ENCODE data around the gene OPCML. TPM values are rescaled to one million over a fixed set of nuclear protein-coding genes. Genes with fewer than 3 reads are reported as not detected.

OPCML gene
- total RNA-seq, 1 donor from 2014 or later, result under 0.01 TPM

DNA sequence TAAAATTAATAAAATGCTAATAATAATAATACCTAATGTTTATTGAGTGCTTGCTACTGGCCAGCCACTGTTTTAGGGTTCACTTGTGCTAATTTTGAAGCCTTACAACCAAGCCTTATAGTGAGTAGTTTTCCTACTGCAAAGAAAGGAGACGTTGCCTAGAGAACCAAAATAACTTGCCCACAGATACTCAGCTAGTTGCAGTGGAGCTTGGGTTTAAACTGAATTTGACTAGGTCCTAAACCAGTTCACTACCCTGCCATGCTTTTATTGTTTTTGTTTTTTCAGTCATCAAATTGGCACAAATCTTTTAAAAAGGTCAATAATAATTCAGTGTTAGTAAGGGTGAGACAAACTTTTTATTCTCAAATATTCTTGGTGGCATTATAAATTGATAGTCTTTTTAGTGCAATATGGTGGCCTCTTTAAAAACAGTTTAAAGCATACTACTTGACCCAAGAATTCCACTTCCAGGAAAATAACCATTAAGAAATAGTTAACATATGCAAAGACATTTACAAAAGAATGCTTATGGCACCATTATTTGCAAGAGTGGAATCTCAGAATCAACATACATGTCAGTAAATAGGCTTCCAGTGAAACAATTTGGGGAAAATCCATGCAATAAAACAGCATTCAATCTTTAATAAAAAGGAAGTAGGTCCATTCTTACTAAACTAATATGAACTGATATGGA lies 90.2 kb downstream of the OPCML start:
- Histone ChIP-seq H3K4me3 (ENCODE audit: low read length in 3 of 3) (no peak overlapping the region), H3K36me3 (ENCODE audit: control insufficient read depth in 3 of 3, insufficient read depth in 3 of 3, low read length in 3 of 3) (no peaks in the 10 kb centered on the region), H3K27me3 (ENCODE audit: control insufficient read depth in 3 of 3, insufficient read depth in 3 of 3, low read length in 3 of 3) (no peaks in the 10 kb centered on the region), H3K9ac (ENCODE audit: low read depth in 1 of 3, low read length in 3 of 3) (no peak overlapping the region), H3K9me3 (ENCODE audit: control insufficient read depth in 3 of 3, low read length in 3 of 3) (no peaks in the 10 kb centered on the region), H3K4me1 (ENCODE audit: control insufficient read depth in 3 of 3, insufficient read depth in 3 of 3, low read length in 3 of 3) (no peaks in the 10 kb centered on the region), H3K27ac (ENCODE audit: low read depth, low read length) (no peak overlapping the region)

DNA sequence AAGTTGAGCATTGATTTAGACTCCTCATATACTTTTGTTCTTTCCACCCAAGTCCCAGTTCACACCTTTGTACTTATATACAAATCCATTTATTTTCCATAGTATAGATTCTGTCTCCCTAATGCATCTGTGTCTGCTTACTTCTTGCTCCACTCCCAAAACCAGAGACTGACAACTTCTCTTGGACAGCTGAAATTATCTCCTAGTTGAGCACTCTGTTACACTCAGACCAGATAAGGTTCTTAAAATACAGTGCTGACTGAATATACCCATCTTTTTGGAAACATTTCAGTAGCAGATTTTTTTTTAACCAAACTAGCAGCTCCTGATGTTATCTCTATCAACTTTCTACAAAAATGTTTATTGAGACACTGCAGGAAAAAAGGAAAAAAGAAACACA lies 106.3 kb downstream of the OPCML start:
- Histone ChIP-seq H3K27me3 (ENCODE audit: control insufficient read depth in 3 of 3, insufficient read depth in 3 of 3, low read length in 3 of 3) (peaks cover 0 to 2% (median 0%) of the 10 kb centered on the region in 3 donors), H3K9ac (ENCODE audit: low read depth in 1 of 3, low read length in 3 of 3) (no peak overlapping the region), H3K36me3 (ENCODE audit: control insufficient read depth in 3 of 3, insufficient read depth in 3 of 3, low read length in 3 of 3) (no peaks in the 10 kb centered on the region), H3K4me3 (ENCODE audit: low read length in 3 of 3) (no peak overlapping the region), H3K27ac (ENCODE audit: low read depth, low read length) (no peak overlapping the region), H3K9me3 (ENCODE audit: control insufficient read depth in 3 of 3, low read length in 3 of 3) (no peaks in the 10 kb centered on the region), H3K4me1 (ENCODE audit: control insufficient read depth in 3 of 3, insufficient read depth in 3 of 3, low read length in 3 of 3) (no peaks in the 10 kb centered on the region)

DNA sequence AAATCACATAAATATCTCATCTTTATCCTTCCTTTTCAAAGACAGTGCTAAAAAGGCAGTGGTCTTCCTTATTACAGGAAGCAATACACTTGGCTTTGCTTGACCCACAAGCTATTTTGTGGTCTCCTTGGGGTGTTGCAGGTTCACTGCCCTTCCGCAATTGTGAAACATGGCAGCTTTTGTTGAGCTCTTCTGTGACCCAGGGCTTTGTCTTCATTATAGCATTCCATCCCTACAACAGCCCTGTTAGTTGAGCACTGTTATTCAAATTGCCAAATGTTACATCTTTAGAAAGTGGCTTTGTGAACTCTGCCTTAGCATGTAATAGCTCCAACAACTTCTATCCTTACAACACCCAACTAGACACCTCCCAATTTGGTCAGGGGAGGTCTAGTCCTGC lies 107.1 kb downstream of the OPCML start:
- H3K27ac ChIP-seq (ENCODE audit: low read depth, low read length), result no peak overlapping the region
- H3K36me3 ChIP-seq (ENCODE audit: control insufficient read depth in 3 of 3, insufficient read depth in 3 of 3, low read length in 3 of 3), result no peaks in the 10 kb centered on the region
- H3K9ac ChIP-seq (ENCODE audit: low read depth in 1 of 3, low read length in 3 of 3), result no peak overlapping the region
- peaks cover 0 to 2% (median 0%) of the 10 kb centered on the region in 3 donors for H3K27me3 ChIP-seq (ENCODE audit: control insufficient read depth in 3 of 3, insufficient read depth in 3 of 3, low read length in 3 of 3)
- H3K4me1 ChIP-seq (ENCODE audit: control insufficient read depth in 3 of 3, insufficient read depth in 3 of 3, low read length in 3 of 3), result no peaks in the 10 kb centered on the region
- no peaks in the 10 kb centered on the region for H3K9me3 ChIP-seq (ENCODE audit: control insufficient read depth in 3 of 3, low read length in 3 of 3)
- no peak overlapping the region for H3K4me3 ChIP-seq (ENCODE audit: low read length in 3 of 3)

DNA sequence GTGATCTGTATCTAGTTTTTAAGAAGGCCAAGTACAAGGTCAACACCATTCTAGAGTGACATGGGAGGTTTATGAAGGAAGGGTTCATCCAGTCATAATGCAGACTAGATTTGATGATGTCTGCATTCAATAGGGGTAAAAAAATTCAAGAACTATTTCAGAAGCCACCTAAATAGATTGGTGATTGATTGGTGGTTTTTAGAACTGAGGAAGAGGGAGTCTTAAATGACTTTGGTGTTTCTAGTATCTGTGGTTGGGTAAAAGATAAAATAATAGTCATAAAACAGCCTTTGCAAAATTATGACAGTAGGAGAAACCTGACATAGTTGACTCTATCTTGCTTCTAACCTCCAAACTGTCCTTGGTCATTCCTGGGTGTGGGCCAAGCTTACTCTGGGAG lies 114.1 kb downstream of the OPCML start:
- H3K4me3 ChIP-seq (ENCODE audit: low read length in 3 of 3), result no peak overlapping the region
- no peaks in the 10 kb centered on the region for H3K36me3 ChIP-seq (ENCODE audit: control insufficient read depth in 3 of 3, insufficient read depth in 3 of 3, low read length in 3 of 3)
- no peaks in the 10 kb centered on the region for H3K27me3 ChIP-seq (ENCODE audit: control insufficient read depth in 3 of 3, insufficient read depth in 3 of 3, low read length in 3 of 3)
- H3K4me1 ChIP-seq (ENCODE audit: control insufficient read depth in 3 of 3, insufficient read depth in 3 of 3, low read length in 3 of 3), result no peaks in the 10 kb centered on the region
- H3K27ac ChIP-seq (ENCODE audit: low read depth, low read length), result no peak overlapping the region
- H3K9me3 ChIP-seq (ENCODE audit: control insufficient read depth in 3 of 3, low read length in 3 of 3), result no peaks in the 10 kb centered on the region
- H3K9ac ChIP-seq (ENCODE audit: low read depth in 1 of 3, low read length in 3 of 3), result no peak overlapping the region

DNA sequence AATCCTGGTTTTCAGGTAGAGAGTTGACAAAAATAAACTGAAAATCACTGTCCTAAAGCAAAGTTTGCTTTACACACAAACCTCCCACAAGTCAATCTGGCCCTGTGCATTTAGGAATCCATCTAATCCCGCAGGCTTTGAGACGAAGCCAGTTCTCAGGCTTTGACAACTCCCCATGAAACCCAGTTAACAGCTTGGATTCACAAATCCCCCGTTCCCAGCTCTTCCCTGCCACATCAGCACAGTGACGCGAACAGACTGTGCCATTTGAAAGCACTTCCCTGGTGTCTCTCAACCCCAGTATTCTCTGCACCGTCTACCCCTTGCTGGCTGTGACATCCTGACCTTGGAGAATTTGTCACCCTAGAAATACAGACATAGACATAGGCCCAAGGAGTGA lies 117.8 kb downstream of the OPCML start:
- Histone ChIP-seq H3K36me3 (ENCODE audit: control insufficient read depth in 3 of 3, insufficient read depth in 3 of 3, low read length in 3 of 3) (no peaks in the 10 kb centered on the region), H3K27ac (ENCODE audit: low read depth, low read length) (no peak overlapping the region), H3K27me3 (ENCODE audit: control insufficient read depth in 3 of 3, insufficient read depth in 3 of 3, low read length in 3 of 3) (peaks cover 0 to 3% (median 0%) of the 10 kb centered on the region in 3 donors), H3K9ac (ENCODE audit: low read depth in 1 of 3, low read length in 3 of 3) (no peak overlapping the region), H3K4me3 (ENCODE audit: low read length in 3 of 3) (no peak overlapping the region), H3K4me1 (ENCODE audit: control insufficient read depth in 3 of 3, insufficient read depth in 3 of 3, low read length in 3 of 3) (no peaks in the 10 kb centered on the region), H3K9me3 (ENCODE audit: control insufficient read depth in 3 of 3, low read length in 3 of 3) (no peaks in the 10 kb centered on the region)

DNA sequence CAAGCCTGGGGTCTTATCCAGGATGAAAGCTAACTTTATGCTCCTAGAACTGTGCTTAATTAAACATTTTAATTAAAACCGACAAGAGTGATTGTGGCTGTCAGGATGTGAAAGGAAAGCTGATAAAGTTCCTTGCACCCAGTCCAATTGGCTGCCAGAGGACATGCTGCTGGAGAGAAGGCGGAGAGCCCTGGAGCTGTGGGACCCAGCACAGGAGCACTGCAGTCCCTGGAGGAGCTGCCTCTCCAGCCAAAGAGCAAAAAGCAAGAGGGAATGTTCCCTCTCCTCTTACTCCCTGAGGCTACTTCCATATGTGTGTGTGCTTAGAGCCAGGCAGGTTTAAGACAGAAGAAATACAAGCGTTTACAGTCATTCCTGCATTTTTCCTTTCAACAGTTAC lies 118.6 kb downstream of the OPCML start:
- Histone ChIP-seq H3K9me3 (ENCODE audit: control insufficient read depth in 3 of 3, low read length in 3 of 3) (no peaks in the 10 kb centered on the region), H3K4me1 (ENCODE audit: control insufficient read depth in 3 of 3, insufficient read depth in 3 of 3, low read length in 3 of 3) (no peaks in the 10 kb centered on the region), H3K36me3 (ENCODE audit: control insufficient read depth in 3 of 3, insufficient read depth in 3 of 3, low read length in 3 of 3) (no peaks in the 10 kb centered on the region), H3K27me3 (ENCODE audit: control insufficient read depth in 3 of 3, insufficient read depth in 3 of 3, low read length in 3 of 3) (peaks cover 0 to 3% (median 0%) of the 10 kb centered on the region in 3 donors), H3K4me3 (ENCODE audit: low read length in 3 of 3) (no peak overlapping the region), H3K9ac (ENCODE audit: low read depth in 1 of 3, low read length in 3 of 3) (no peak overlapping the region), H3K27ac (ENCODE audit: low read depth, low read length) (no peak overlapping the region)

DNA sequence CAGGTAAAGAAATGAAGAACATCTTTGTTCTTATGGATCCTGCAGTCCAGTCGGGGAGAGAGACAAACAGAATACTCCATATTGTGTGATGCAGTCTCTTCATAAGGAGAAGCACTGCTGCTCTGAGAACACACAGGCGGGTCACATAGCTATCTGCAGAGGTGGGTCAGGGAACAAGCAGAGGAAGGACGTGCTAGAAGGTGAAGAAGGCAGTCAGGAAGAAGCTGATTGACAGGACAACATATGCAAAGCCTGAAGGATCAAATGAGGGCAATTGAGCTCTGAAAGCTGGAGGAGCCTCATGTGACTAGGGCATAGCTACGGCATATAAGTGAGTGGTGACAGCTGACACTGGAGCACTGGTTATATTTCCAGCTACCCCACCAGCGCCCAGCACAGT lies 122.5 kb downstream of the OPCML start:
- Histone ChIP-seq H3K27me3 (ENCODE audit: control insufficient read depth in 3 of 3, insufficient read depth in 3 of 3, low read length in 3 of 3) (peaks cover 0 to 3% (median 0%) of the 10 kb centered on the region in 3 donors), H3K9ac (ENCODE audit: low read depth in 1 of 3, low read length in 3 of 3) (no peak overlapping the region), H3K4me3 (ENCODE audit: low read length in 3 of 3) (no peak overlapping the region), H3K4me1 (ENCODE audit: control insufficient read depth in 3 of 3, insufficient read depth in 3 of 3, low read length in 3 of 3) (no peaks in the 10 kb centered on the region), H3K27ac (ENCODE audit: low read depth, low read length) (no peak overlapping the region), H3K9me3 (ENCODE audit: control insufficient read depth in 3 of 3, low read length in 3 of 3) (no peaks in the 10 kb centered on the region), H3K36me3 (ENCODE audit: control insufficient read depth in 3 of 3, insufficient read depth in 3 of 3, low read length in 3 of 3) (no peaks in the 10 kb centered on the region)

DNA sequence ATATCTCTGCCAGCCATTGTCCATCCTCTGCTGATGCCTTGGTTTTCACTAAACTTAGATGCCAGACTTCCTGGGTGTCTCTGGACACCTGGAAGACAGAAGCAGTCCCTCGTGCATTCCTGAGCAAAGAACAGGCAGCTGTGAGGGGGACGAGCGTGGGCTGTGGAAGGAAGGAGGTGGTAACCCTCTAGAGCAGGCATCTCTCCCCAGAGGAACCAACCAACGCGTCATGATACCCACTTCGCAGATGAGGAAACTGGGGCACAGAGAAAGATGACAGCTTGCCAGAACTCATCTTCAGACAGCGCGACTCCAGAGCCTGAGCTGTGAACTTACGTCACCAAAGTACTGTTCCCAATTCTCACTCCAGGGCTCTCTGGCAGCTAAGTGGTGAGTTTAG lies 123.4 kb downstream of the OPCML start:
- no peaks in the 10 kb centered on the region for H3K9me3 ChIP-seq (ENCODE audit: control insufficient read depth in 3 of 3, low read length in 3 of 3)
- no peaks in the 10 kb centered on the region for H3K4me1 ChIP-seq (ENCODE audit: control insufficient read depth in 3 of 3, insufficient read depth in 3 of 3, low read length in 3 of 3)
- H3K36me3 ChIP-seq (ENCODE audit: control insufficient read depth in 3 of 3, insufficient read depth in 3 of 3, low read length in 3 of 3), result no peaks in the 10 kb centered on the region
- no peak overlapping the region for H3K27ac ChIP-seq (ENCODE audit: low read depth, low read length)
- H3K9ac ChIP-seq (ENCODE audit: low read depth in 1 of 3, low read length in 3 of 3), result no peak overlapping the region
- peaks cover 0 to 3% (median 0%) of the 10 kb centered on the region in 3 donors for H3K27me3 ChIP-seq (ENCODE audit: control insufficient read depth in 3 of 3, insufficient read depth in 3 of 3, low read length in 3 of 3)
- H3K4me3 ChIP-seq (ENCODE audit: low read length in 3 of 3), result no peak overlapping the region

DNA sequence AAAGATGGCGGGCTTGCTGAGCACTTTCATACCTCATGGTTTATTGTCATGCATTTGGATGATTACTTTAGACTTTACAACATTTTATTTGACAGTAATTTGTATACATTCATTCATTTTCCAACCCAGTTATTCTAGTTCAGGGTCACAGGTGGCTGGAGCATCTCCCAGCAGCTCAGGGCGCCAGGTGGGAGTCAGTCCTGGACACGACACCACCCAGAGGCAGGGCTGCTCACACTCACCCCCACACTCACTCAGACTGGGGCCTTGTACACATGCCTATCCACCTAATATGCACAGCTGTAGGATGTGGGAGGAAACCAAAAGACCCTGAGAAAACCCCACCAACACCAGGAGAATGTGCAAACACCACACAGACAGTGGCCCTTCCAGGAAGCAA lies 123.9 kb downstream of the OPCML start:
- no peaks in the 10 kb centered on the region for H3K4me1 ChIP-seq (ENCODE audit: control insufficient read depth in 3 of 3, insufficient read depth in 3 of 3, low read length in 3 of 3)
- H3K36me3 ChIP-seq (ENCODE audit: control insufficient read depth in 3 of 3, insufficient read depth in 3 of 3, low read length in 3 of 3), result no peaks in the 10 kb centered on the region
- no peak overlapping the region for H3K9ac ChIP-seq (ENCODE audit: low read depth in 1 of 3, low read length in 3 of 3)
- no peaks in the 10 kb centered on the region for H3K9me3 ChIP-seq (ENCODE audit: control insufficient read depth in 3 of 3, low read length in 3 of 3)
- H3K27ac ChIP-seq (ENCODE audit: low read depth, low read length), result no peak overlapping the region
- peaks cover 0 to 3% (median 0%) of the 10 kb centered on the region in 3 donors for H3K27me3 ChIP-seq (ENCODE audit: control insufficient read depth in 3 of 3, insufficient read depth in 3 of 3, low read length in 3 of 3)
- no peak overlapping the region for H3K4me3 ChIP-seq (ENCODE audit: low read length in 3 of 3)

DNA sequence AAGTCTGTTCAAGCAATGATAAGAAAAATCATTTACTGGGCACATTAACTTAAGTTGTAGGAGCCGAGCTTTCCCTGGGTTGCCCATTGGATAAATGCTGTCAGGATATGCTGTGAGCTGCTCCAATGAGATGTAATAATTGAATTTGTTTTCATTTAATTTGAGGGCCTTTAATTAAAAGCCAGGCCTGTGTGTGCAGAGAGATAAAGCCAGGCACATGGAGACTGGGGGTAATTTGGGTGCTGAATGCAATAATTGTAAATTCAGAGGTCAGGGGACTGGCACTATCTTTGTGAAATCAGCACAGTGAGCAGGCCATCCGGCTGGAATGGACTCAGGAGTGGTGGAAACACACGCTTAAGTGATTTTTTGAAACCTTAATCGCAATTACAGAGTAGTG lies 125.8 kb downstream of the OPCML start:
- H3K9ac ChIP-seq (ENCODE audit: low read depth in 1 of 3, low read length in 3 of 3), result no peak overlapping the region
- H3K27me3 ChIP-seq (ENCODE audit: control insufficient read depth in 3 of 3, insufficient read depth in 3 of 3, low read length in 3 of 3), result peaks cover 0 to 3% (median 0%) of the 10 kb centered on the region in 3 donors
- H3K4me1 ChIP-seq (ENCODE audit: control insufficient read depth in 3 of 3, insufficient read depth in 3 of 3, low read length in 3 of 3), result no peaks in the 10 kb centered on the region
- no peak overlapping the region for H3K27ac ChIP-seq (ENCODE audit: low read depth, low read length)
- no peaks in the 10 kb centered on the region for H3K36me3 ChIP-seq (ENCODE audit: control insufficient read depth in 3 of 3, insufficient read depth in 3 of 3, low read length in 3 of 3)
- no peaks in the 10 kb centered on the region for H3K9me3 ChIP-seq (ENCODE audit: control insufficient read depth in 3 of 3, low read length in 3 of 3)
- no peak overlapping the region for H3K4me3 ChIP-seq (ENCODE audit: low read length in 3 of 3)

Data from skeletal muscle tissue (tissue), 4 donors.